ENCODE measurements around the gene GNPDA2. TPM values are rescaled to one million over a fixed set of nuclear protein-coding genes. Genes with fewer than 3 reads are reported as not detected.
A peak's percentile ranks its signal among the peaks of the same experiment; 100 is the strongest.

GNPDA2 gene
- total RNA-seq, result 10 to 100 TPM; 12.0 to 28.9 TPM
- polyA plus RNA-seq, result 10 to 100 TPM in 1 of 2 donors, 1 to 10 TPM in 1; 8.6 to 12.2 TPM
- long read RNA-seq, donor 1, full-length matches to known transcripts, result 6 of 6 reads
- long read RNA-seq, donor 1, partial matches to known transcripts, result 0 of 6 reads
- long read RNA-seq, donor 1, other reads (novel, unspliced or antisense), result 0 of 6 reads
- long read RNA-seq, donor 2, result 0 reads
- long read RNA-seq, donor 3, full-length matches to known transcripts, result 2 of 2 reads
- long read RNA-seq, donor 3, partial matches to known transcripts, result 0 of 2 reads
- long read RNA-seq, donor 3, other reads (novel, unspliced or antisense), result 0 of 2 reads
- long read RNA-seq, donor 4, result 0 reads
- long read RNA-seq, donor 5, transcript GNPDA2-201 (7 exons, 1,930 nt), result major isoform, 5 of 71 reads
- long read RNA-seq, donor 5, partial matches to known transcripts, result 66 of 71 reads
- long read RNA-seq, donor 5, other reads (novel, unspliced or antisense), result 0 of 71 reads

DNA sequence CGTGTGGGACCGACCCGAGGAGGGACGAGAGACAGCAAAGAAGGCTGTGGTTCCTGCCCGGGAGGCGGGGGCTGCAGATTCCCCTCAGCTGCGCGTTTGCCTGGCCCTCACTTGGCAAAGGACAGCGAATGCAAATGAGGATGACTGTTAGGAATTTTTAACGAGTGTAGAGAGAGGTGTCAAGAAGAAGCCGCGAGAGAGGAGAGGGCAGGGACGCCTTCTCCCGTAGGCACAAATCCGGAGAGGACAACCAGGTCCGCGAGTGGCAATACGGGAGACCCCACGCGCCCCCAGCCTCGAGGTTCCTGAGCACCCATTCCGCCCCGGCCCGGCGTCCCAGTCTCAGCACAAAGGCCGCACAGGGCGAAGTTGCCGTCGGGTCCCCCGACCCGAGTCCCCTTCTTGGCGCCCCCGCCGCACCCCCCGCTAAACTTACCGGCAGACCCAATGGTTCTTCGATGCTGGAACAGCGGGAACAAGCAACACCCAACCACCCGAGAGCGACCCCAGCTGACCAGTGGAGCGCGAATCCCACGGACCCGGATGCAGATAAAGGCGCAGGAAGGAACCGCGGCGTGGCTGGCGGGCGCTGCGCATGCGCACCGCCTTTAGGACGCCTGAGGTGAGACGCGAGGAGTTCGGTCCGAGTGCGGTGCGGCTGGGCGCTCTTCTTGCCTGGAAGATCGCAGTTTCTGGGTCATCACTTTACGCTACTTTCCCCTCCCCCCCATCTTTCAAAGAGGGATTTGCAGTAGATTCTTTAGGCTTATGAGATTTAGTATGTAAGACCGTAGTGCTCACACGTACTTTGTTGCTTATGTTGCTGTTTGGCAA, at the start of gene GNPDA2:
Gene GNPDA2, minus strand, starts transcription at position 519 of the 834 bp plus-strand sequence. CDS start 4,349 bp downstream, outside the sequence.
- Histone ChIP-seq H3K36me3 (ENCODE audit: control insufficient read depth in 4 of 4, insufficient read depth in 4 of 4, low read length in 4 of 4) (no peaks in the 10 kb centered on the region), H3K4me1 (ENCODE audit: control insufficient read depth in 5 of 5, insufficient read depth in 5 of 5, low read length in 5 of 5) (peaks cover 4 to 12% (median 6%) of the 10 kb centered on the region in 5 donors), H3K27me3 (ENCODE audit: control insufficient read depth in 3 of 3, insufficient read depth in 3 of 3, low read length in 2 of 3) (peaks cover 0 to 2% (median 0%) of the 10 kb centered on the region in 3 donors), H3K9me3 (ENCODE audit: control insufficient read depth in 4 of 4, insufficient read depth in 3 of 4, low read length in 3 of 4) (no peaks in the 10 kb centered on the region), H3K27ac (ENCODE audit: low read depth in 1 of 2, low read length in 1 of 2) (peak within 1 kb of the TSS; percentile 82 to 86), H3K4me3 (peak within 1 kb of the TSS; percentile 79), H3K9ac (ENCODE audit: insufficient read depth in 1 of 2, low read length in 2 of 2) (peak within 1 kb of the TSS; percentile 75 to 76)
- DNase-seq (peak; percentile 92 to 96 (median 94)), ATAC-seq (ENCODE audit: insufficient read depth, low FRiP score) (peak; percentile 94)
- no peak for TF ChIP-seq CTCF (IDR thresholded peaks at IDR 0.05; ENCODE audit: control extremely low read depth, extremely low read depth)
- WGBS, 2 donors, result 0 to 1% methylated on average over 65 of the region's 65 CpGs

GRCh38 chr4:44772340-44772739, 46.0 kb upstream of the GNPDA2 start:
- Histone ChIP-seq H3K9ac (ENCODE audit: insufficient read depth in 1 of 2, low read length in 2 of 2) (no peak overlapping the region), H3K4me1 (ENCODE audit: control insufficient read depth in 5 of 5, insufficient read depth in 5 of 5, low read length in 5 of 5) (peaks cover 0 to 6% (median 0%) of the 10 kb centered on the region in 5 donors), H3K4me3 (no peak overlapping the region), H3K9me3 (ENCODE audit: control insufficient read depth in 4 of 4, insufficient read depth in 3 of 4, low read length in 3 of 4) (peaks cover 0 to 7% (median 2%) of the 10 kb centered on the region in 4 donors), H3K27ac (ENCODE audit: low read depth in 1 of 2, low read length in 1 of 2) (peak overlapping the region in 1 of 2 donors; percentile 33), H3K27me3 (ENCODE audit: control insufficient read depth in 3 of 3, insufficient read depth in 3 of 3, low read length in 2 of 3) (no peaks in the 10 kb centered on the region), H3K36me3 (ENCODE audit: control insufficient read depth in 4 of 4, insufficient read depth in 4 of 4, low read length in 4 of 4) (no peaks in the 10 kb centered on the region)
- WGBS, 2 donors, result 88 to 92% methylated on average over 6 of the region's 6 CpGs
- no peak for TF ChIP-seq CTCF (IDR thresholded peaks at IDR 0.05; ENCODE audit: control extremely low read depth, extremely low read depth)
- DNase-seq (no peak), ATAC-seq (ENCODE audit: insufficient read depth, low FRiP score) (no peak)

DNA sequence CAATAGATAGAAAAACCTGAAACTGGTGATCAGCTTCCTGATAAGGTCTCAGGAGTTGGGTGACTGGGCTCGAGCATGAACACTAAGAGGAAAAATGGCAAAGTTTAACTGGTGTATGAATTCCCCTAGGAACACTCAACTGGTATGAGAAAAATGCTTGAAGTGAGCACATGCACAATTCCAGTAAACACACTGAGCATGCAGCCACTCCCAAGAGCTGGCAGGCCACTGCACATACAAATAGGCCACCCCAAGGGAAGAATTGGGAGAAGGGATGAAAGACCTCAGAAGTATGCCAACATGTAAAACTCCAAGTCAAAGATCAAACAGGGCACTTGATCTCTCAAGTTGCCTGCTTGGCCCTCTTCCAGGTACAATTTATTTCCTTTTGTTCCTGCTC, 45.4 kb upstream of the GNPDA2 start:
- Histone ChIP-seq H3K27ac (ENCODE audit: low read depth in 1 of 2, low read length in 1 of 2) (no peak overlapping the region), H3K36me3 (ENCODE audit: control insufficient read depth in 4 of 4, insufficient read depth in 4 of 4, low read length in 4 of 4) (no peaks in the 10 kb centered on the region), H3K27me3 (ENCODE audit: control insufficient read depth in 3 of 3, insufficient read depth in 3 of 3, low read length in 2 of 3) (no peaks in the 10 kb centered on the region), H3K4me3 (no peak overlapping the region), H3K4me1 (ENCODE audit: control insufficient read depth in 5 of 5, insufficient read depth in 5 of 5, low read length in 5 of 5) (peaks cover 0 to 6% (median 0%) of the 10 kb centered on the region in 5 donors), H3K9me3 (ENCODE audit: control insufficient read depth in 4 of 4, insufficient read depth in 3 of 4, low read length in 3 of 4) (peaks cover 0 to 7% (median 2%) of the 10 kb centered on the region in 4 donors), H3K9ac (ENCODE audit: insufficient read depth in 1 of 2, low read length in 2 of 2) (no peak overlapping the region)
- DNase-seq (no peak), ATAC-seq (ENCODE audit: insufficient read depth, low FRiP score) (no peak)
- 58 to 76% methylated on average over 1 of the region's 1 CpG for WGBS, 2 donors
- TF ChIP-seq CTCF (IDR thresholded peaks at IDR 0.05; ENCODE audit: control extremely low read depth, extremely low read depth), result no peak
